ENCODE measurements around the gene CLEC20A. TPM values are rescaled to one million over a fixed set of nuclear protein-coding genes. Genes with fewer than 3 reads are reported as not detected.

The CLEC20A gene
- total RNA-seq, 1 donor from 2014 or later = not detected

- no peak overlapping the region for H3K4me3 Mint-ChIP-seq
- H3K9me3 Mint-ChIP-seq = no peaks in the 10 kb centered on the region
- no peaks in the 10 kb centered on the region for H3K27me3 Mint-ChIP-seq (ENCODE audit: low read depth)
- no peak overlapping the region for H3K27ac Mint-ChIP-seq (ENCODE audit: unreplicated experiment)
- TF ChIP-seq, protein P1, sequence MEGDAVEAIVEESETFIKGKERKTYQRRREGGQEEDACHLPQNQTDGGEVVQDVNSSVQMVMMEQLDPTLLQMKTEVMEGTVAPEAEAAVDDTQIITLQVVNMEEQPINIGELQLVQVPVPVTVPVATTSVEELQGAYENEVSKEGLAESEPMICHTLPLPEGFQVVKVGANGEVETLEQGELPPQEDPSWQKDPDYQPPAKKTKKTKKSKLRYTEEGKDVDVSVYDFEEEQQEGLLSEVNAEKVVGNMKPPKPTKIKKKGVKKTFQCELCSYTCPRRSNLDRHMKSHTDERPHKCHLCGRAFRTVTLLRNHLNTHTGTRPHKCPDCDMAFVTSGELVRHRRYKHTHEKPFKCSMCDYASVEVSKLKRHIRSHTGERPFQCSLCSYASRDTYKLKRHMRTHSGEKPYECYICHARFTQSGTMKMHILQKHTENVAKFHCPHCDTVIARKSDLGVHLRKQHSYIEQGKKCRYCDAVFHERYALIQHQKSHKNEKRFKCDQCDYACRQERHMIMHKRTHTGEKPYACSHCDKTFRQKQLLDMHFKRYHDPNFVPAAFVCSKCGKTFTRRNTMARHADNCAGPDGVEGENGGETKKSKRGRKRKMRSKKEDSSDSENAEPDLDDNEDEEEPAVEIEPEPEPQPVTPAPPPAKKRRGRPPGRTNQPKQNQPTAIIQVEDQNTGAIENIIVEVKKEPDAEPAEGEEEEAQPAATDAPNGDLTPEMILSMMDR (conservative IDR thresholded peaks at IDR 0.05) = no peak
- no peaks in the 10 kb centered on the region for H3K4me1 Mint-ChIP-seq
- DNase-seq (ENCODE audit: low read depth, low spot score) = no peak
- no peaks in the 10 kb centered on the region for H3K36me3 Mint-ChIP-seq (ENCODE audit: low read depth)
Measured at GRCh38 chr1:178493301-178493741, 3.4 kb downstream of the CLEC20A start.

DNA sequence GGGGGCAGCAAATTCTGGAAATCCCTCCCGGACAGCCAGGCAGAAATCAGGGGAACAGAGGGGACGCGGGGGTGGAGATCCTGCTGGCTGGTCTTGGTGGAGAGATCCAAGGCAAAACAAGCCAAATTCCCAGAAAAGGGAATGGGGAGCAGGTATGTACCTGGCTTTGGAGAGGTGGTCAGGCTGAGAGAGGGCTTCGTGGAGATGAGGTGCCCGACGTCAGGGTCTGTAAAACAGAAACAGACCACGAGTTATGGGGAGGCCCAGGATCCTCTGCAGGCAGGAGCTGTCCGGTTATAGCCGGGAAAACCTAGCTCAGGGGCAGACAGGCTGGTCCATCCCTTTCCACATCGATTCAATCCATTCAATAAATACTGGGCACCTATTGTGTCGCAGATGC lies 4.4 kb downstream of the CLEC20A start:
- H3K4me3 Mint-ChIP-seq = no peak overlapping the region
- no peaks in the 10 kb centered on the region for H3K27me3 Mint-ChIP-seq (ENCODE audit: low read depth)
- H3K4me1 Mint-ChIP-seq = peaks cover 5% of the 10 kb centered on the region
- no peak overlapping the region for H3K27ac Mint-ChIP-seq (ENCODE audit: unreplicated experiment)
- TF ChIP-seq, protein P1 (conservative IDR thresholded peaks at IDR 0.05) = no peak
- H3K9me3 Mint-ChIP-seq = no peaks in the 10 kb centered on the region
- H3K36me3 Mint-ChIP-seq (ENCODE audit: low read depth) = no peaks in the 10 kb centered on the region
- no peak for DNase-seq (ENCODE audit: low read depth, low spot score)

GRCh38 chr1:178491721-178492120 lies 5.0 kb downstream of the CLEC20A start:
- DNase-seq (ENCODE audit: low read depth, low spot score) = no peak
- no peaks in the 10 kb centered on the region for H3K36me3 Mint-ChIP-seq (ENCODE audit: low read depth)
- no peaks in the 10 kb centered on the region for H3K27me3 Mint-ChIP-seq (ENCODE audit: low read depth)
- peaks cover 5% of the 10 kb centered on the region for H3K4me1 Mint-ChIP-seq
- H3K9me3 Mint-ChIP-seq = no peaks in the 10 kb centered on the region
- TF ChIP-seq, protein P1 (conservative IDR thresholded peaks at IDR 0.05) = no peak
- no peak overlapping the region for H3K27ac Mint-ChIP-seq (ENCODE audit: unreplicated experiment)
- no peak overlapping the region for H3K4me3 Mint-ChIP-seq

- Mint-ChIP-seq H3K36me3 (ENCODE audit: low read depth) (no peaks in the 10 kb centered on the region), H3K9me3 (no peaks in the 10 kb centered on the region), H3K27me3 (ENCODE audit: low read depth) (no peaks in the 10 kb centered on the region), H3K27ac (ENCODE audit: unreplicated experiment) (no peak overlapping the region), H3K4me3 (no peak overlapping the region), H3K4me1 (peaks cover 5% of the 10 kb centered on the region)
- DNase-seq (ENCODE audit: low read depth, low spot score) = no peak
- TF ChIP-seq, protein P1 (conservative IDR thresholded peaks at IDR 0.05) = no peak
Measured at GRCh38 chr1:178490967-178491366, 5.8 kb downstream of the CLEC20A start.

DNA sequence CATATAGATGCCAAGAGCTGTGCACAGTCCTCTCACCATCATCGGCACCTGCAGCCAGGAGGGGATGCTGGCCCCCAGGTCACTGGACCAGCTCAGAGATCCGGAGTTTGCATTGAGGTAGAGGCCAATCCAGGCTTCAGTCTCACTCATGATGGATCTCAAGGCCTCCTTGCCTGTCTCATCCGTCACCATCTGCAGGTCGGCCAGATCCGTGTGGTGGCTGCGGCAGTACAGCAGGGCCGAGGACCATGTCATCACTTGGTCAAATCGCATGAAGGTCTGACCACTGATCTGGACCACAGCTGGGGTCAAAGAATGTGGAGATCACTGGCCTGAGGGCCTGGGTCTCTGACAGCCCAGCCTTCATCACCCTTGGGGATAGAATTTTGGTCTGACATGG lies 6.6 kb downstream of the CLEC20A start:
- H3K4me3 Mint-ChIP-seq = no peak overlapping the region
- H3K36me3 Mint-ChIP-seq (ENCODE audit: low read depth) = no peaks in the 10 kb centered on the region
- DNase-seq (ENCODE audit: low read depth, low spot score) = no peak
- H3K9me3 Mint-ChIP-seq = no peaks in the 10 kb centered on the region
- TF ChIP-seq, protein P1 (conservative IDR thresholded peaks at IDR 0.05) = no peak
- H3K4me1 Mint-ChIP-seq = peaks cover 5% of the 10 kb centered on the region
- no peak overlapping the region for H3K27ac Mint-ChIP-seq (ENCODE audit: unreplicated experiment)
- H3K27me3 Mint-ChIP-seq (ENCODE audit: low read depth) = no peaks in the 10 kb centered on the region

- no peaks in the 10 kb centered on the region for H3K27me3 Mint-ChIP-seq (ENCODE audit: low read depth)
- H3K27ac Mint-ChIP-seq (ENCODE audit: unreplicated experiment) = no peak overlapping the region
- H3K4me1 Mint-ChIP-seq = peaks cover 5% of the 10 kb centered on the region
- no peaks in the 10 kb centered on the region for H3K9me3 Mint-ChIP-seq
- H3K4me3 Mint-ChIP-seq = no peak overlapping the region
- H3K36me3 Mint-ChIP-seq (ENCODE audit: low read depth) = no peaks in the 10 kb centered on the region
- no peak for DNase-seq (ENCODE audit: low read depth, low spot score)
- TF ChIP-seq, protein P1 (conservative IDR thresholded peaks at IDR 0.05) = no peak
Measured at GRCh38 chr1:178489399-178489798, 7.4 kb downstream of the CLEC20A start.
